HG03354 (cell line): ENCODE results near the gene ARHGAP24.
"Not testable (repeated sequence)": the region's sequence is repeated elsewhere in the genome, so short reads cannot be mapped to it uniquely, and the experiment has no call there.

Experiments
- ATAC-seq: cut with Tn5 transposase; IDR thresholded peaks from one replicate; pipeline ENCODE4 v1.9.1; 2021; ENCODE audit warnings: mild to moderate bottlenecking; ENCODE audit not compliant: unreplicated experiment, poor library complexity, severe bottlenecking

The ARHGAP24 gene

GRCh38 chr4:85963231-85963630 lies 488.3 kb downstream of the ARHGAP24 start:
- no peak for ATAC-seq

GRCh38 chr4:85964298-85964697 lies 489.3 kb downstream of the ARHGAP24 start:
- ATAC-seq: no peak

- ATAC-seq: not testable (repeated sequence)
Measured at GRCh38 chr4:85965017-85965416, 490.1 kb downstream of the ARHGAP24 start.

- no peak for ATAC-seq
Measured at GRCh38 chr4:85965529-85965928, 490.6 kb downstream of the ARHGAP24 start.

GRCh38 chr4:85966373-85966772 lies 491.4 kb downstream of the ARHGAP24 start:
- no peak for ATAC-seq

- ATAC-seq: no peak
Measured at GRCh38 chr4:85967872-85968271, 492.9 kb downstream of the ARHGAP24 start.

GRCh38 chr4:85968945-85969819 lies 494.2 kb downstream of the ARHGAP24 start:
- peak; percentile 73 for ATAC-seq

- no peak for ATAC-seq
Measured at GRCh38 chr4:85970535-85970934, 495.6 kb downstream of the ARHGAP24 start.

- ATAC-seq: peak; percentile 97
Measured at GRCh38 chr4:85979276-85979675, 504.3 kb downstream of the ARHGAP24 start.

- ATAC-seq: no peak
Measured at GRCh38 chr4:85986266-85986665, 511.3 kb downstream of the ARHGAP24 start.

- ATAC-seq: no peak
Measured at GRCh38 chr4:85993641-85994040, 518.7 kb downstream of the ARHGAP24 start.

- ATAC-seq: no peak
Measured at GRCh38 chr4:85994576-85994975, 519.6 kb downstream of the ARHGAP24 start.

GRCh38 chr4:85995361-85995760 lies 520.4 kb downstream of the ARHGAP24 start:
- ATAC-seq: no peak

GRCh38 chr4:86001591-86001990 lies 526.6 kb downstream of the ARHGAP24 start:
- no peak for ATAC-seq

GRCh38 chr4:86004030-86004429 lies 529.1 kb downstream of the ARHGAP24 start:
- ATAC-seq: no peak

- no peak for ATAC-seq
Measured at GRCh38 chr4:86006057-86006456, 531.1 kb downstream of the ARHGAP24 start.

GRCh38 chr4:86007042-86007441 lies 532.1 kb downstream of the ARHGAP24 start:
- ATAC-seq: no peak

- no peak for ATAC-seq
Measured at GRCh38 chr4:86011117-86011516, 536.2 kb downstream of the ARHGAP24 start.

GRCh38 chr4:86013621-86014020 lies 538.7 kb downstream of the ARHGAP24 start:
- ATAC-seq: no peak

- peak; percentile 92 for ATAC-seq
Measured at GRCh38 chr4:86014599-86014998, 539.6 kb downstream of the ARHGAP24 start.
